C4-2B (cell line): ENCODE data around the gene DIS3L2.

Experiments used
- ZFX ChIP-seq: fragments of 450-650 bp; IDR thresholded peaks from 2 replicates; pipeline ENCODE4 v1.6.1; 2017
- TF ChIP-seq, protein P1 (sequence below): fragments of 450-650 bp; conservative IDR thresholded peaks from 2 replicates; pipeline ENCODE4 v1.5.1; 2017; ENCODE audit warnings: mild to moderate bottlenecking

DNA sequence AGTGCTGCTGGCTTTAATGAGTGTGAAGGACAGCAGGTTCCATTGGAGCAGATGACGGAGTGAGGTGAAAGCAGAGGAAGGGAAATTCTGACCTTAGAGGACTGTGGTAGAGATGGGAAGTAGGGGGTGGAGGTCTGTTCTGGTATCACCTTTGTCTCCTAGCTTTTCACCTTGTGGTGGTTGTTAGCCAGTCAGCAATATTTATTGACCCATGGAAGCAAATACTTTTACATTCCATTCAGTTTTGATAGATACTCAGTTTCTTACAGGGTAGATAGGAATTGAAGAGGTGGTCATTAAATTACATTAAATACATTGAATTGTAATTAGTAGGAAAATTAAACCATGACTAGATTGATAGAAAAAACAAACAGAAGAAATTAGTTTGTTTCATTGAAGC is 180.1 kb downstream of the DIS3L2 start:
- TF ChIP-seq, protein P1, sequence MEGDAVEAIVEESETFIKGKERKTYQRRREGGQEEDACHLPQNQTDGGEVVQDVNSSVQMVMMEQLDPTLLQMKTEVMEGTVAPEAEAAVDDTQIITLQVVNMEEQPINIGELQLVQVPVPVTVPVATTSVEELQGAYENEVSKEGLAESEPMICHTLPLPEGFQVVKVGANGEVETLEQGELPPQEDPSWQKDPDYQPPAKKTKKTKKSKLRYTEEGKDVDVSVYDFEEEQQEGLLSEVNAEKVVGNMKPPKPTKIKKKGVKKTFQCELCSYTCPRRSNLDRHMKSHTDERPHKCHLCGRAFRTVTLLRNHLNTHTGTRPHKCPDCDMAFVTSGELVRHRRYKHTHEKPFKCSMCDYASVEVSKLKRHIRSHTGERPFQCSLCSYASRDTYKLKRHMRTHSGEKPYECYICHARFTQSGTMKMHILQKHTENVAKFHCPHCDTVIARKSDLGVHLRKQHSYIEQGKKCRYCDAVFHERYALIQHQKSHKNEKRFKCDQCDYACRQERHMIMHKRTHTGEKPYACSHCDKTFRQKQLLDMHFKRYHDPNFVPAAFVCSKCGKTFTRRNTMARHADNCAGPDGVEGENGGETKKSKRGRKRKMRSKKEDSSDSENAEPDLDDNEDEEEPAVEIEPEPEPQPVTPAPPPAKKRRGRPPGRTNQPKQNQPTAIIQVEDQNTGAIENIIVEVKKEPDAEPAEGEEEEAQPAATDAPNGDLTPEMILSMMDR: no peak
- no peak for TF ChIP-seq ZFX
